Dedifferentiated amniotic fluid mesenchymal stem cell (primary cell): ENCODE data around the gene P2RY8.
"Not testable (repeated sequence)": the region's sequence is repeated elsewhere in the genome, so short reads cannot be mapped to it uniquely, and the experiment has no call there.

Experiments
- DNase-seq: peaks from one replicate; pipeline ENCODE4 v3.0.0-alpha.2; 2016; ENCODE audit errors: extremely low spot score

The P2RY8 gene

DNA sequence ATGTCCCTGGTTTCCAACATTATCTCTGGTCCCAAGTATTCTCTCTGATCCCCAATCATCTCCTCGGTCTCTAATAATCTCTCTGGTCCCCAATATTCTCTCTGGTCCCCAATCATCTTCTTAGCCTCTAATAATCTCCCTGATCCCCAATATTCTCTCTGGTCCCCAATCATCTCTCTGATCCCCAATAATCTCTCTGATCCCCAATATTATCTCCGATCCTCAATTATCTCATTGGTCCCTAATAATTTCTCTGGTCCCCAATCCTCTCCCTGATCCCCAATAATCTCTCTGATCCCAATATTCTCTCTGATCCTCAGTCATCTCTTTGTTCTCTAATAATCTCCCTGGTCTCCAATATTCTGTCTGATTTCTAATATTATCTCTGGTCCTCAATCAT is 16.6 kb downstream of the P2RY8 start:
- DNase-seq: no peak

DNA sequence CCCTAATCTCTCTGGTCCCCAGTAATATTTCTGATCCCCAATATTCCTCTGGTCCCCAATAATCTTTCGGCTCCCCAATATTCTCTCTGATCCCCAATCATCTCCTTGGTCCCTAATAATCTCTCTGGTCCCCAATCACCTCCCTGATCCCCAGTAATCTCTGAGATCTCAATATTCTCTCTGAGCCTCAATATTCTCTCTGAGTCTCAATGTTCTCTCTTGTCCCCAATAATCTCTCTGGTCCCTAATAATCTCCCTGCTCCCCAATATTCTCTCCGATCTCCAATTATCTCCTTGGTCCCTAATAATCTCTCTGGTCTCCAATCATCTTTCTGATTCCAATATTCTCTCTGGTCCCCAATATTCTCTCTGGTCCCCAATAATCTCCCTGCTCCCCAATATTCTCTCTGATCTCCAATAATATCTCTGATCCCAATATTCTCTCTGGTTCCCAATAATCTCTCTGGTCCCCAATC is 17.9 kb downstream of the P2RY8 start:
- DNase-seq: no peak

GRCh38 chrX:1518512-1518911 is 18.5 kb downstream of the P2RY8 start:
- no peak for DNase-seq

DNA sequence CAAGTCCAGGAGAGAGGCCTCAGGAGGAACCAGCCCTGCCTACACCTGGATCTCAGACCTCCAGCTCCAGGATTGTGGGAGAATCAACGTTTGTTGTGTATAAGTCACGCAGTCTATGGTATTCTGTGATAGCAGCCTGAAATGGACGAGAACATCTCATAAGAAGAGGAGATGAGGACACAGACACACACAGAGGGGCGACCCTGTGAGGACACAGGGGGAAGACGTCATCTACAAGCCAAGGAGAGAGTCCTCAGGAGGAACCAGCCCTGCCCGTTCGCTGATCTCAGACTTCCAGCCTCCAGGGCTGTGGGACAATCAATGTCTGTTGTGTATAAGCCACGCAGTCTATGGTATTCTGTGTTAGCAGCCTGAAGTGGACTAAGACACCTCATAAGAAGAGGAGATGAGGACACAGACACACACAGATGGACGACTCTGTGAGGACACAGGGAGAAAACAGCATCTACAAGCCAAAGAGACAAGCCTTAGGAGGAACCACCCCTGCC is 20.3 kb downstream of the P2RY8 start:
- DNase-seq: no peak

GRCh38 chrX:1511829-1512228 is 25.2 kb downstream of the P2RY8 start:
- no peak for DNase-seq

DNA sequence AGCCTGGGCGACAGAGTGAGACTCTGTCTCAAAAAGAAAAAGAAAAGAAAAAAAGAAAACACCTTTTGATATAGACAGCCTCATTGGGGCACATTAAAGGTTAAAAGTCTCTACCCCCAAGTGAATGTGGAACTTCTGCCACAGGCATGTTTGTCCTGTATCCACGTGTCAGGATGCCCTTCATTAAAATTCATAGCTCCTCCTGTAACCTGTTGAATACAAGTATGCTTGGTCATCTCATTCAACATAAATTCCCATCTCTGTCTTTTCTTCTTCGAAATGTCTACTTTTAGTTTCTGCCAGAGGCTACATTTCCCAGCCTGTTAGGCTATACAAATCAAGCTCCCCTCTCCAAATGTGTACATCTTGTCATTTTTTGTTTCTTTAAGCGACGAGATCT is 25.8 kb downstream of the P2RY8 start:
- DNase-seq: no peak

DNA sequence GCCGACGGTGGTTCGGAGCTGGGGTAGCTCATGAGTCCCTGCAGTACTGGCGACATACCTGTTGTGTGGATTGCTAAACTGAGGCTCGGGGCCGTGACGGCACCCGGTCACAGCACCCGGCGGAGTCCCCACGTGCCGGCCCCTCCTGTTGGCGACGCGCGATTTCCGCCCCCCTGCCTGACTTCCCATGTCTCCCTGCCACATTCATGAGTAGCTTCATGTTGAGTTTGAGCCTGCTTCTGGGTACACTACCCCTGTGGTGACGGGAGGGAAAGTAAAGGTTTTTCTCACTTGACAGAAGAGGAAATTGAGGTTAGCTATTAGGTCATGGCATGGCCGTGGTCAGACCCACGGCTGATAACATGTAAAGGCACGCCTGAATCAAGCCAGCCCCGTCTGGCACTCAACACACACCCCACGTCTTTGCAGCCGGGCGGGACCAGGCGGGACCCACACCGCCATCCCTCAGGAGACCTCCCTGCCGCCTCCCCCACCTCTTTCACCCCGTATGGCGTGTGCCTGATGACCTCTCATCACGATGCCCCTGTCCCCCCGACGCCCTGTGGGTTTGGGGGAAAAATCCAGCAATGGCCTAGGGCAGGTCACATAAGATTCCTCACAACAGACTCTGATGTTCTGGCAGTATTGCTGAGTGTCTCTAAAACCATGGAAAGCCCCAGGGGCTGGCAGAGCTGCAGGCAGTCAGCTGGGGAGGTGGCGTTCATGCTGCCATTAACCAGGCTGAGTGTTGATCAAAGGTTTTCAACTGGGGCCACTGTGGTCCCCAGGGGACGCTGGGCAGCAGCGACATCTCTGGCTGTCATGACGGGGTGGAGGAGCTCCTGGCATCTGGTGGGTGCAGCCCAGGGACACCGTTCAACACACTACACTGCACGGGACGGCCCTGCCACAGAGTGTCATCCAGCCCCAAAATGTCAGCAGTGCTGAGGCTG is 29.2 kb downstream of the P2RY8 start:
- no peak for DNase-seq

GRCh38 chrX:1506916-1507315 is 30.1 kb downstream of the P2RY8 start:
- no peak for DNase-seq

GRCh38 chrX:1502853-1503252 is 34.1 kb downstream of the P2RY8 start:
- no peak for DNase-seq

- no peak for DNase-seq
Observed at GRCh38 chrX:1502241-1502640, 34.7 kb downstream of the P2RY8 start.

- DNase-seq: no peak
Observed at GRCh38 chrX:1500701-1501624, 36.0 kb downstream of the P2RY8 start.

GRCh38 chrX:1496076-1496475 is 40.9 kb downstream of the P2RY8 start:
- DNase-seq: no peak

- no peak for DNase-seq
Observed at GRCh38 chrX:1493877-1494510, 43.0 kb downstream of the P2RY8 start.

DNA sequence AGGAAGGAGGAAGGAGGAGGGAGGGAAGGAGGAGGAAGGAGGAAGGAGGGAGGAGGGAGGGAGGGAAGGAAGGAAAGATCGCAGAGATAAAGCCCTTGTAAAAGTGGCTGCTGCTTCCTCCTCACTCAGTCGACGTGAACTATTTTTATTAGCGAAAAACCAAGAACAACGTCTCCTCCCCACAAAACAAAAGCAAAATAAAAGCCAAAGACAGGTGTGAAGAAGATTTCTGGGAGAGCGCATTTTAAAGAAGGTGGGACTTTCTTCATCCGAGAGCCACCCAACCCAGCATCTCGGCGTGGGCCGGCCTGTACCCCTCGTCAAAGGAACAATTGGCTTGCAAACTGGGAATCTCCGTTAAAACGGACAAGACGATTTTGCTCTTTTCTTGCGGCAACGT is 43.6 kb downstream of the P2RY8 start:
- DNase-seq: no peak

GRCh38 chrX:1492421-1493012 is 44.5 kb downstream of the P2RY8 start:
- DNase-seq: no peak

- no peak for DNase-seq
Observed at GRCh38 chrX:1491851-1492349, 45.1 kb downstream of the P2RY8 start.

DNA sequence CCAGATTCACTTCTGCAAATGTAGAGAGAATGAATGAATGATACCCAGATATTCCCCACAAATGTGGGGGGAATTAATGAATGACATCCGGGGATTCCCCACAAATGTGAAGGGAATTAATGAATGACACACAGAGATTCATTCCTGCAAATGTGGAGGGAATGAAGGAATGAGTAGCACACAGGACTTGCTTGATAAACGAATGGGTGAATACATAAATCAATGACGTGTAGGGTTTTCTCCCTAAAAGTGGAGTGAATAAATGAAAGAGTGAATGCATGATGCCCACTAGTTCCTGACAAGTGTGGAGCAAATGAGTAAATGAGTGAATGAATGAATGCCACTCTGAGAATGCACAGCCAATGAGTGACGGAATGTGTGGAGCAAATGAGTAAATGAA is 45.7 kb downstream of the P2RY8 start:
- not testable (repeated sequence) for DNase-seq

DNA sequence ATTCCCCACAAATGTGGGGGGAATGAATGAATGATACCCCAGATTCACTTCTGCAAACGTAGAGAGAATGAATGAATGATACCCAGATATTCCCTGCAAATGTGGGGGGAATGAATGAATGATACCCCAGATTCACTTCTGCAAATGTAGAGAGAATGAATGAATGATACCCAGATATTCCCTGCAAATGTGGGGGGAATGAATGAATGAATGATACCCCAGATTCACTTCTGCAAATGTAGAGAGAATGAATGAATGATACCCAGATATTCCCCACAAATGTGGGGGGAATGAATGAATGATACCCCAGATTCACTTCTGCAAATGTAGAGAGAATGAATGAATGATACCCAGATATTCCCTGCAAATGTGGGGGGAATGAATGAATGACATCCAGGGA is 46.3 kb downstream of the P2RY8 start:
- not testable (repeated sequence) for DNase-seq

GRCh38 chrX:1489354-1489753 is 47.6 kb downstream of the P2RY8 start:
- DNase-seq: not testable (repeated sequence)

DNA sequence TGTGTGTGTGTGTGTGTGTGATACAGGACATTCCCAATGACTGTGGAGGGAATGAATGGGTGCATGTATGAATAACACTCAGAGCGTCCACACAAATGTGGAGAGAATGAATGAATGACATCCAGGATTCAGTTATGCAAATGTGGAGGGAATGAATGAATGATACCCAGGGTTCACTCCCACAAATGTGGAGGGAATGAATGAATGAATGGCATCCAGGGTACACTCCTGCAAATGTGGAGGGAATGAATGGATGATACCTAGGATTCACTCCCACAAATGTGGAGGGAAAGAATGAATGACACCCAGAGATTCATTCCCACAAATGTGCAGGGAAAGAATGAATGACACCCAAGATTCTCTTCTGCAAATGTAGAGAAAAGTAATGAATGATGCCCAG is 48.2 kb downstream of the P2RY8 start:
- no peak for DNase-seq

DNA sequence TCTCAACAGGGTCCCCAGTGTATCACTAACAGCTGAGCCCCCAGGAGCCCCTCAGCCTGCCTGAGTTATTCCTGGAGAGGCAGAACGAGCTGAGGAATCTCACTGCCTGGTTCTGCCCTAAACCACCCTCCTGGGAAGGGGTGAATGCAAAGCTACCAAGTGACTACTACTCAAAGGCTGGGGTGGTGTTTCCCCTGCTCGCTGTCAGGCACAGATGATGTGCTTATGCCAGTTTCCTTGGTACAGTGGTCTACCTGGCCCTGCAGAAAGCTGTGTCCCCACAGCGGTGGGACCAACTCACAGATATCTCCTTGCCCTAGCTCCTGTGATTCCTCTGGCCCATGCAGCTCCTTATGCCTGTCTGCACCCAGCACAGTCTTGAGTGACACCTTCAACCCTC is 48.8 kb downstream of the P2RY8 start:
- no peak for DNase-seq
